Testis (tissue), 3 donors: ENCODE measurements around the gene RIN2. TPM values are rescaled to one million over a fixed set of nuclear protein-coding genes. Genes with fewer than 3 reads are reported as not detected.

Experiments used
- DNase-seq: peaks from one replicate; pipeline ENCODE4 v3.0.0-alpha.2; 2019
- H3K27ac ChIP-seq, 2 donors: fragments of 200-600 bp; sonication (generic); one replicate each; pipeline ENCODE4 v1.5.1; 2019
- H3K27me3 ChIP-seq: fragments of 200-600 bp; sonication (generic); one replicate; pipeline ENCODE4 v1.5.1; 2019
- H3K36me3 ChIP-seq: fragments of 200-600 bp; sonication (generic); one replicate; pipeline ENCODE4 v1.5.1; 2017; ENCODE audit warnings: low read depth; ENCODE audit errors: missing control alignments
- H3K4me1 ChIP-seq: fragments of 200-600 bp; sonication (generic); one replicate; pipeline ENCODE4 v1.5.1; 2019
- H3K4me3 ChIP-seq, 2 donors: fragments of 200-600 bp; sonication (generic); one replicate each; pipeline ENCODE4 v1.5.1; 2017 to 2019
- H3K9me3 ChIP-seq: fragments of 200-600 bp; sonication (generic); one replicate; pipeline ENCODE4 v1.5.1; 2017
- POLR2A ChIP-seq: fragments of 450-650 bp; IDR thresholded peaks from one replicate; pipeline ENCODE4 v1.6.1; 2017; ENCODE audit warnings: antibody characterized with exemption, mild to moderate bottlenecking, moderate library complexity
- WGBS, 2 donors: methylation state at CpG; one replicate each; pipeline ENCODE4 v1.1.5; 2018; 5-methylcytosine and 5-hydroxymethylcytosine counted together
- intact Hi-C: fragments of 100-400 bp; cut with DNase I; formaldehyde crosslinking; loops from one replicate; pipeline ENCODE4 v1.15.1; 2023; ENCODE audit warnings: low total_unique reads
- polyA plus RNA-seq: library from polyadenylated mRNA; stranded (reverse); fragments of 350-450 nt; fragmentation: Illumina TruSeq; extraction: RNeasy Lipid Tissue Mini Kit (QIAGEN cat#74804); gene quantifications from one replicate; pipeline ENCODE4 v1.2.3, GENCODE V29; 2014; ENCODE audit warnings: low read depth, low replicate concordance; ENCODE audit not compliant: insufficient read depth
- total RNA-seq, 2 donors: library from RNA; depleted of rRNA; stranded (reverse); fragments of >200 nt; gene quantifications; one replicate each; pipeline ENCODE4 v1.2.3, GENCODE V29; 2016
- TF ChIP-seq, protein P1 (sequence below), 3 experiments: fragments of 450-650 bp in 2 of 3; fragments of 200-600 bp in 1 of 3; sonication (generic) in 1 of 3; IDR thresholded peaks; one replicate each; pipeline ENCODE4 v1.5.1; 2016 to 2019; ENCODE audit warnings: antibody characterized with exemption in 3 of 3, mild to moderate bottlenecking in 2 of 3, moderate library complexity in 1 of 3

RIN2 gene
- total and polyA plus RNA-seq, 3 donors from 2014 or later, result 9.1 to 29.2 (median 16.0) TPM

GRCh38 chr20:19720991-19721390, 37.1 kb upstream of the RIN2 start:
- Histone ChIP-seq H3K4me3 (no peak overlapping the region), H3K27ac (no peak overlapping the region), H3K36me3 (no peaks in the 10 kb centered on the region), H3K9me3 (no peaks in the 10 kb centered on the region), H3K27me3 (no peaks in the 10 kb centered on the region), H3K4me1 (no peaks in the 10 kb centered on the region)
- intact Hi-C loops, result no loop called here
- no peak for DNase-seq
- TF ChIP-seq, protein P1, sequence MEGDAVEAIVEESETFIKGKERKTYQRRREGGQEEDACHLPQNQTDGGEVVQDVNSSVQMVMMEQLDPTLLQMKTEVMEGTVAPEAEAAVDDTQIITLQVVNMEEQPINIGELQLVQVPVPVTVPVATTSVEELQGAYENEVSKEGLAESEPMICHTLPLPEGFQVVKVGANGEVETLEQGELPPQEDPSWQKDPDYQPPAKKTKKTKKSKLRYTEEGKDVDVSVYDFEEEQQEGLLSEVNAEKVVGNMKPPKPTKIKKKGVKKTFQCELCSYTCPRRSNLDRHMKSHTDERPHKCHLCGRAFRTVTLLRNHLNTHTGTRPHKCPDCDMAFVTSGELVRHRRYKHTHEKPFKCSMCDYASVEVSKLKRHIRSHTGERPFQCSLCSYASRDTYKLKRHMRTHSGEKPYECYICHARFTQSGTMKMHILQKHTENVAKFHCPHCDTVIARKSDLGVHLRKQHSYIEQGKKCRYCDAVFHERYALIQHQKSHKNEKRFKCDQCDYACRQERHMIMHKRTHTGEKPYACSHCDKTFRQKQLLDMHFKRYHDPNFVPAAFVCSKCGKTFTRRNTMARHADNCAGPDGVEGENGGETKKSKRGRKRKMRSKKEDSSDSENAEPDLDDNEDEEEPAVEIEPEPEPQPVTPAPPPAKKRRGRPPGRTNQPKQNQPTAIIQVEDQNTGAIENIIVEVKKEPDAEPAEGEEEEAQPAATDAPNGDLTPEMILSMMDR (IDR thresholded peaks at IDR 0.05), result no peak
- TF ChIP-seq POLR2A, result no peak
- WGBS, 2 donors, result 84 to 92% methylated on average over 9 to 18 of the region's 18 CpGs

DNA sequence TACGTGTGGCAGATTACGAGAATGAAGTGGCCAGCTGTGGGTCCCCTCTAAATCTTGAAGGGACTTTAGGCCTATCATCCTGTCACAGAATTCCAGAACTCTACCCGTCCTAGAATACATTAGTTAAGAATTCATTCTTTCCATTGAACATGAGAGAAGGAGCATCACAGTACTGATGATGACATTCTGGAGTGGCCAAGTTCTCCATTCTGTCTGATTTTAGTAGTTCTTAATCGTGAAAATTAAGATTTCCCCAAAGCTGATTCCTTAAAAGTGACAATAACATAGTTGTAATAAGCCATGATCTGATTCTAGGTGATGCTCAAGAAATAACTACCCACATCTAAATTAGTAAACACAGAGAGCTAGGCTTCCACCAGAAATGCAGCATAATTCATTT, 35.0 kb upstream of the RIN2 start:
- H3K4me3 ChIP-seq, result no peak overlapping the region
- no peaks in the 10 kb centered on the region for H3K27me3 ChIP-seq
- intact Hi-C loops, result no loop called here
- no peak overlapping the region for H3K27ac ChIP-seq
- no peaks in the 10 kb centered on the region for H3K9me3 ChIP-seq
- no peaks in the 10 kb centered on the region for H3K36me3 ChIP-seq
- H3K4me1 ChIP-seq, result no peaks in the 10 kb centered on the region
- 91 to 97% methylated on average over 4 of the region's 4 CpGs for WGBS, 2 donors
- TF ChIP-seq, protein P1 (IDR thresholded peaks at IDR 0.05), result no peak
- TF ChIP-seq POLR2A, result no peak
- no peak for DNase-seq

DNA sequence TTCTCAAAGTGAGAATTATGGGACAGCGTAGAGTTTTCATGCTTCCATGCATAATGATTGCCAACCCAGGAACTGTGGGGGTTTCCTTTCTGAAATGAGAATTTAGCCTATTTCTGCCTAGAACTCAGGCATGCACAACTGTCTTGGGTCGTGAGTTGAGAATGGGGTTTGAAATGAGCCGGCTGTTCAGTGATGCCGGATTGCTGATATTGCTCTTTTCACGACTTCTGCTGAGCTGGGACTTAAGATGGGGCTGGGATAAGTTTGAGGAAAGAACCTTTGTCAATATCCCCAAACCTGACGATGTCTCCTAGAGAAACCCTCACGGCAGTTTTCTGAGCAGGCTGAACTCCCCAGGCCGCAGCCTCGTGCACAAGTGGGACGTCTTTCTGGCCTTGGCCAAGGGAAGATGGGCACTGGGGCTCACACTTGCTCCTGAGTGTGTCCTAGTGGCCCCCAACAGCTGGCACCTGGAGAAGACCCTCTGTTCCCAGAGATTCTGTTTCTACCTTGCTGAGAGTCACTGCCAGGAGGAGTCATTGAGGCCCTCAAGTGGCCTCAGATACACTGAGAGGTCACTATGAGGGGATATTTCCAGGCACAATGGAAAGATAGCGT, 34.1 kb upstream of the RIN2 start:
- TF ChIP-seq, protein P1 (IDR thresholded peaks at IDR 0.05), result no peak
- no peak overlapping the region for H3K27ac ChIP-seq
- H3K9me3 ChIP-seq, result no peaks in the 10 kb centered on the region
- no peaks in the 10 kb centered on the region for H3K36me3 ChIP-seq
- DNase-seq, result no peak
- H3K4me3 ChIP-seq, result no peak overlapping the region
- intact Hi-C loops, result no loop called here
- H3K27me3 ChIP-seq, result no peaks in the 10 kb centered on the region
- WGBS, 2 donors, result 81 to 84% methylated on average over 11 of the region's 11 CpGs
- H3K4me1 ChIP-seq, result no peaks in the 10 kb centered on the region

GRCh38 chr20:19725373-19725772, 32.7 kb upstream of the RIN2 start:
- TF ChIP-seq POLR2A, result no peak
- TF ChIP-seq, protein P1 (IDR thresholded peaks at IDR 0.05), result no peak
- 91 to 94% methylated on average over 4 of the region's 4 CpGs for WGBS, 2 donors
- no peaks in the 10 kb centered on the region for H3K4me1 ChIP-seq
- H3K27ac ChIP-seq, result no peak overlapping the region
- H3K36me3 ChIP-seq, result no peaks in the 10 kb centered on the region
- H3K9me3 ChIP-seq, result no peaks in the 10 kb centered on the region
- intact Hi-C loops, result no loop called here
- H3K4me3 ChIP-seq, result no peak overlapping the region
- no peaks in the 10 kb centered on the region for H3K27me3 ChIP-seq
- DNase-seq, result no peak

DNA sequence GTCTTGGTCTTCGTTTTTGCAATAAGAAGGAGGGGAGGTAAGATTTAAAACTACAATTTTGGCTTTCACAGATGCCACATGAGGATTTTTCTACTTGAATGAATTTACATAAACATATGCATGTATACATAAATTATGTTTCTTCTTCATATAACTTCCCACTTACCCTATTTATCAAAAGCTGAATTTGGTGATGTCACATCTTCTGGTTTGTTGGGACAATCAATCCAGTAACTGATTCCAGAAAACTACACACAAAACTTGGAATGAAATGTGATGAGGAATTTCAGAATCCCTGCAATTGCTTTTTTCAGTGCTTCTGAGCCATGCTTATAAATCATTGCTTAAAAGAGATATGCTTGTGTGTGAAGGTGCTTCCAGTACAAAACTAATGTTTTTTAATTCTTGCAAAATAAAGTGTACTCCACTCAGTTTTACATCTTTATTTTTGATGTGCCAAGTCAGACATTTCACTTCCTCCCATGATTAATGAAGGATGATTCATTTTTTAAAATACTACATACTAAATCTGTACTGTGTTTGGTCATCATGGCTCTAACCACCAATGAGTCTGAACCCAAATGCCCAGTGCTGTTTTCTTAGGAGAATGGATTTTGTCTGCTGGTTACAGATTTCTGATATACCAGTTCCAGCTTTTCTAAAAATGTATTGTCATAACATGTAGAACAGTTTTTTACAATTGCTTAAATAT, 32.1 kb upstream of the RIN2 start:
- 77 to 100% methylated on average over 1 of the region's 1 CpG for WGBS, 2 donors
- no peak overlapping the region for H3K27ac ChIP-seq
- H3K4me3 ChIP-seq, result no peak overlapping the region
- intact Hi-C loops, result no loop called here
- H3K27me3 ChIP-seq, result no peaks in the 10 kb centered on the region
- H3K4me1 ChIP-seq, result no peaks in the 10 kb centered on the region
- DNase-seq, result no peak
- no peak for TF ChIP-seq POLR2A
- TF ChIP-seq, protein P1 (IDR thresholded peaks at IDR 0.05), result no peak
- H3K9me3 ChIP-seq, result no peaks in the 10 kb centered on the region
- H3K36me3 ChIP-seq, result no peaks in the 10 kb centered on the region
